HG03135 (cell line): ENCODE data around the gene IRS2.

Experiments used
- ATAC-seq: cut with Tn5 transposase; IDR thresholded peaks from one replicate; pipeline ENCODE4 v1.9.1; 2021; ENCODE audit warnings: mild to moderate bottlenecking, moderate library complexity; ENCODE audit not compliant: unreplicated experiment

Gene IRS2

GRCh38 chr13:109782823-109783431 is 3.5 kb downstream of the IRS2 start:
- no peak for ATAC-seq

- no peak for ATAC-seq
Measured at GRCh38 chr13:109782066-109782822, 4.1 kb downstream of the IRS2 start.

- no peak for ATAC-seq
Measured at GRCh38 chr13:109781384-109782065, 4.9 kb downstream of the IRS2 start.

- ATAC-seq = no peak
Measured at GRCh38 chr13:109780845-109781383, 5.5 kb downstream of the IRS2 start.

GRCh38 chr13:109779876-109780510 is 6.4 kb downstream of the IRS2 start:
- ATAC-seq = no peak

GRCh38 chr13:109779074-109779473 is 7.3 kb downstream of the IRS2 start:
- no peak for ATAC-seq

- ATAC-seq = no peak
Measured at GRCh38 chr13:109778102-109778542, 8.3 kb downstream of the IRS2 start.

GRCh38 chr13:109776575-109776974 is 9.8 kb downstream of the IRS2 start:
- no peak for ATAC-seq

- no peak for ATAC-seq
Measured at GRCh38 chr13:109773786-109774185, 12.6 kb downstream of the IRS2 start.

- no peak for ATAC-seq
Measured at GRCh38 chr13:109773276-109773675, 13.1 kb downstream of the IRS2 start.

GRCh38 chr13:109771926-109772325 is 14.5 kb downstream of the IRS2 start:
- ATAC-seq = no peak

GRCh38 chr13:109770436-109770835 is 15.9 kb downstream of the IRS2 start:
- no peak for ATAC-seq

GRCh38 chr13:109769921-109770320 is 16.5 kb downstream of the IRS2 start:
- no peak for ATAC-seq

- no peak for ATAC-seq
Measured at GRCh38 chr13:109769275-109769674, 17.1 kb downstream of the IRS2 start.

GRCh38 chr13:109768616-109769015 is 17.8 kb downstream of the IRS2 start:
- no peak for ATAC-seq

- no peak for ATAC-seq
Measured at GRCh38 chr13:109768176-109768575, 18.2 kb downstream of the IRS2 start.

GRCh38 chr13:109767023-109767422 is 19.4 kb downstream of the IRS2 start:
- ATAC-seq = no peak

GRCh38 chr13:109764470-109765291 is 21.7 kb downstream of the IRS2 start:
- no peak for ATAC-seq

GRCh38 chr13:109764045-109764444 is 22.3 kb downstream of the IRS2 start:
- ATAC-seq = no peak

- no peak for ATAC-seq
Measured at GRCh38 chr13:109762791-109763190, 23.6 kb downstream of the IRS2 start.
